K562 (cell line): ENCODE results near the gene CD34. TPM values are rescaled to one million over a fixed set of nuclear protein-coding genes. Genes with fewer than 3 reads are reported as not detected.

Source experiments
- ATAC-seq: fragments of 200-7000 bp; cut with Tn5 transposase; 3 replicates; pipeline ENCODE4 v1.9.1; 2020; ENCODE audit warnings: moderate library complexity
- BruUV-seq: library from RNA; stranded (reverse); fragments of 400-500 nt; replicated peaks from 2 replicates; lab custom pipeline; 2021; lab: Mats Ljungman, UMichigan
- CTCF ChIA-PET: fragments of 300-600 bp; formaldehyde crosslinking; extraction: SDS; loops from one replicate; lab custom pipeline; 2021; ENCODE audit warnings: low intra/inter-chr PET ratio; lab: Yijun Ruan, JAX
- POLR2A ChIA-PET: fragments of 300-600, 350-650 bp; sonication (Branson Sonifier 250); formaldehyde crosslinking; extraction: SDS; loops from one replicate; lab custom pipeline; 2021; ENCODE audit warnings: antibody characterized with exemption, inconsistent platforms; lab: Yijun Ruan, JAX
- DNase-seq, 4 experiments: peaks; one replicate each; pipeline versions ENCODE4 v3.0.0 to v3.0.0-alpha.2; 2011 to 2018; ENCODE audit warnings: low spot score in 3 of 4, mixed read lengths in 3 of 4; ENCODE audit errors: extremely low read depth in 1 of 4
- FAIRE-seq: peaks from 2 replicates; lab custom pipeline; 2011; peaks lifted over from hg19 to GRCh38; lab: Jason Lieb, UNC
- H2AFZ ChIP-seq: 2 replicates; pipeline ENCODE4 v1.6.0; 2011; ENCODE audit warnings: low read depth, low read length, control low read depth, inconsistent platforms
- H3K27ac ChIP-seq: fragments of 200-600 bp; 3 replicates; pipeline ENCODE4 v1.8.0; 2011; ENCODE audit warnings: low read depth, mild to moderate bottlenecking, control low read depth, inconsistent platforms, low read length, moderate library complexity, mixed read lengths; ENCODE audit errors: extremely low read depth
- H3K27me3 ChIP-seq, 2 experiments: fragments of 300-600 bp in 1 of 2; 2 replicates in 1 of 2; 3 replicates in 1 of 2; pipeline versions ENCODE4 v1.6.0 to v1.8.0; 2011; ENCODE audit warnings: inconsistent platforms in 2 of 2, low read length in 2 of 2, mild to moderate bottlenecking in 1 of 2, mixed read lengths in 1 of 2, moderate library complexity in 1 of 2; ENCODE audit not compliant: control insufficient read depth in 2 of 2, insufficient read depth in 2 of 2
- H3K36me3 ChIP-seq: fragments of 300-600 bp; 3 replicates; pipeline ENCODE4 v1.8.0; 2011; ENCODE audit warnings: mild to moderate bottlenecking, low read length, inconsistent platforms; ENCODE audit not compliant: control insufficient read depth, insufficient read depth
- H3K4me1 ChIP-seq, 2 experiments: fragments of 200-600 bp in 1 of 2; replicated peaks in 1 of 2; 2 replicates in 1 of 2; 3 replicates in 1 of 2; pipeline versions ENCODE4 v1.5.1 to v1.8.0; 2011; ENCODE audit warnings: inconsistent platforms in 2 of 2, low read length in 2 of 2, mild to moderate bottlenecking in 1 of 2, mixed read lengths in 1 of 2, moderate library complexity in 1 of 2; ENCODE audit not compliant: control insufficient read depth in 2 of 2, insufficient read depth in 2 of 2
- H3K4me2 ChIP-seq: 2 replicates; pipeline ENCODE4 v1.6.1; 2011; ENCODE audit warnings: low read length, control low read depth, inconsistent platforms, mixed read lengths; ENCODE audit not compliant: insufficient read depth
- H3K4me3 ChIP-seq: fragments of 200-600 bp; sonication (generic), shearing (Covaris generic); 2 replicates; pipeline ENCODE4 v1.5.1; 2016; ENCODE audit warnings: control low read depth, inconsistent platforms
- H3K79me2 ChIP-seq: fragments of 200-600 bp; 3 replicates; pipeline ENCODE4 v1.8.0; 2011; ENCODE audit warnings: low read length, inconsistent platforms; ENCODE audit not compliant: control insufficient read depth, insufficient read depth
- H3K9ac ChIP-seq, 2 experiments: 2 replicates each; pipeline versions ENCODE4 v1.6.0 to v1.6.1; 2011; ENCODE audit warnings: low read depth in 2 of 2, low read length in 2 of 2, control low read depth in 1 of 2, inconsistent platforms in 1 of 2, mild to moderate bottlenecking in 1 of 2, mixed read lengths in 1 of 2; ENCODE audit not compliant: insufficient read depth in 1 of 2
- H3K9me1 ChIP-seq: one replicate; pipeline ENCODE4 v1.6.0; 2011; ENCODE audit warnings: inconsistent platforms, mild to moderate bottlenecking, low read length, moderate library complexity; ENCODE audit not compliant: control insufficient read depth, insufficient read depth
- H3K9me3 ChIP-seq: replicated peaks from 2 replicates; pipeline ENCODE4 v1.5.1; 2011; ENCODE audit warnings: low read depth, low read length, inconsistent platforms; ENCODE audit not compliant: control insufficient read depth, insufficient read depth
- H4K20me1 ChIP-seq: replicated peaks from 2 replicates; pipeline ENCODE4 v1.6.1; 2011; ENCODE audit warnings: low read length, inconsistent platforms, mixed read lengths; ENCODE audit not compliant: control insufficient read depth, insufficient read depth
- DEAF1 ChIP-seq: fragments of 450-650 bp; formaldehyde crosslinking; IDR thresholded peaks from 2 replicates; pipeline ENCODE4 v1.4.0; 2020; ENCODE audit warnings: mild to moderate bottlenecking, moderate library complexity
- MTA1 ChIP-seq: fragments of 450-650 bp; IDR thresholded peaks from 2 replicates; pipeline ENCODE4 v1.6.1; 2017; ENCODE audit warnings: borderline replicate concordance
- RCOR1 ChIP-seq, 2 experiments: IDR thresholded peaks; 2 replicates each; pipeline ENCODE4 v1.6.1; 2012; ENCODE audit warnings: low read depth in 2 of 2, low read length in 2 of 2, borderline replicate concordance in 1 of 2, improper control_type of control experiment in 1 of 2
- in situ Hi-C: fragments of 300-500 bp; cut with MboI; formaldehyde crosslinking; loops from 4 replicates; pipeline ENCODE4 v1.15.0; 2018; ENCODE audit warnings: inconsistent platforms, mixed read lengths
- intact Hi-C: fragments of 100-400 bp; cut with micrococcal nuclease; formaldehyde crosslinking; loops from 2 replicates; pipeline ENCODE4 v1.14.2; 2022
- polyA plus RNA-seq, 8 experiments: library from polyadenylated mRNA; depleted of rRNA in 4 of 8; stranded (reverse) in 5 of 8; unstranded in 3 of 8; fragments of >200 nt; fragmentation: Nextera tagmentation in 2 of 8; fragmentation: Illumina TruSeq in 1 of 8; extraction: Ambion mirVana in 2 of 8; extraction: Trizol in 1 of 8; gene quantifications; 2 replicates each; pipeline versions ENCODE4 v1.2.1 to v1.2.3, GENCODE V29; 2011 to 2014; ENCODE audit warnings: inconsistent platforms in 1 of 8, missing spikeins in 1 of 8
- total RNA-seq, 7 experiments: library from RNA; depleted of rRNA in 6 of 7; stranded (reverse); fragments of >200 nt in 6 of 7; fragmentation: Illumina TruSeq in 2 of 7; extraction: Trizol in 2 of 7; gene quantifications; 2 replicates each; pipeline versions ENCODE4 v1.2.1 to v1.2.3, GENCODE V29; 2011 to 2021; ENCODE audit warnings: low replicate concordance in 1 of 7
- TF ChIP-seq, protein P1 (sequence below): fragments of 200-800 bp; sonication (Bioruptor generic); IDR thresholded peaks from 2 replicates; pipeline ENCODE4 v1.6.1; 2017; ENCODE audit warnings: missing genetic modification characterization, missing compliant biosample characterization
- TF ChIP-seq, protein P2 (sequence below): IDR thresholded peaks from 2 replicates; pipeline ENCODE4 v1.6.1; 2016; ENCODE audit warnings: missing genetic modification characterization, missing compliant biosample characterization

CD34 gene
- total and polyA plus RNA-seq, 9 of the 15 experiments (the other 6 are each of a cell fraction or from before 2014, with no cell fraction given): not detected

GRCh38 chr1:207897188-207897587, 13.7 kb downstream of the CD34 start (continued):
- TF ChIP-seq, protein P1, sequence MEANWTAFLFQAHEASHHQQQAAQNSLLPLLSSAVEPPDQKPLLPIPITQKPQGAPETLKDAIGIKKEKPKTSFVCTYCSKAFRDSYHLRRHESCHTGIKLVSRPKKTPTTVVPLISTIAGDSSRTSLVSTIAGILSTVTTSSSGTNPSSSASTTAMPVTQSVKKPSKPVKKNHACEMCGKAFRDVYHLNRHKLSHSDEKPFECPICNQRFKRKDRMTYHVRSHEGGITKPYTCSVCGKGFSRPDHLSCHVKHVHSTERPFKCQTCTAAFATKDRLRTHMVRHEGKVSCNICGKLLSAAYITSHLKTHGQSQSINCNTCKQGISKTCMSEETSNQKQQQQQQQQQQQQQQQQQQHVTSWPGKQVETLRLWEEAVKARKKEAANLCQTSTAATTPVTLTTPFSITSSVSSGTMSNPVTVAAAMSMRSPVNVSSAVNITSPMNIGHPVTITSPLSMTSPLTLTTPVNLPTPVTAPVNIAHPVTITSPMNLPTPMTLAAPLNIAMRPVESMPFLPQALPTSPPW (CRISPR knock-in tag): peak; percentile 16; the same call in 1 of the 2 replicates
- TF ChIP-seq MTA1 (no peak), DEAF1 (peak; percentile 50)

DNA sequence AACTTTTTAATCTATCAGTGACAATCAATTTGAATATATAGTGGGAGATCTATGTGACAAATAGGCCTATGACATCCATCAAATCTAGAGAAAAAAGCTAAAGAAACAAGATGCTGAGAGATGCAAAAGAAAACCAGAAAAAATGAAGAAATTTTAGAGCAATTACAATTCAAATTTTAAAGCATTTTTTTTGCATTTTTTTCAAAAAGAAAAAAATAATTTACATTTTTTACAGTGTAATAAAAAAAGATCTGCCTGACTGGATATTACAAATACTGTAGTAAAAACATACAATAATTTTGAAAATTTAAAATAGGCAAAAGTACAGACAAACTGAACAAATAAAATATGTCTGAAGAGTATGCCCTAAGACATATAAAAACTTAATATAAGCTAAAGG, 14.4 kb downstream of the CD34 start:
- H3K4me3 ChIP-seq: no peak overlapping the region
- H3K27ac ChIP-seq: no peak overlapping the region
- H3K4me1 ChIP-seq: no peaks in the 10 kb centered on the region
- H3K36me3 ChIP-seq: no peaks in the 10 kb centered on the region
- in situ Hi-C loops (loop anchor here (5.0 kb wide), 1 partner anchor 71 kb away; no protein-coding TSS in a partner anchor), intact Hi-C loops (no loop called here)
- TF ChIP-seq RCOR1 (IDR thresholded peaks at IDR 0.05; ENCODE audit: borderline replicate concordance in 1 of 2, low read depth in 2 of 2, low read length in 2 of 2): no peak
- TF ChIP-seq, protein P2, sequence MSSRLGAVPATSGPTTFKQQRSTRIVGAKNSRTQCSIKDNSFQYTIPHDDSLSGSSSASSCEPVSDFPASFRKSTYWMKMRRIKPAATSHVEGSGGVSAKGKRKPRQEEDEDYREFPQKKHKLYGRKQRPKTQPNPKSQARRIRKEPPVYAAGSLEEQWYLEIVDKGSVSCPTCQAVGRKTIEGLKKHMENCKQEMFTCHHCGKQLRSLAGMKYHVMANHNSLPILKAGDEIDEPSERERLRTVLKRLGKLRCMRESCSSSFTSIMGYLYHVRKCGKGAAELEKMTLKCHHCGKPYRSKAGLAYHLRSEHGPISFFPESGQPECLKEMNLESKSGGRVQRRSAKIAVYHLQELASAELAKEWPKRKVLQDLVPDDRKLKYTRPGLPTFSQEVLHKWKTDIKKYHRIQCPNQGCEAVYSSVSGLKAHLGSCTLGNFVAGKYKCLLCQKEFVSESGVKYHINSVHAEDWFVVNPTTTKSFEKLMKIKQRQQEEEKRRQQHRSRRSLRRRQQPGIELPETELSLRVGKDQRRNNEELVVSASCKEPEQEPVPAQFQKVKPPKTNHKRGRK: 0 out of 2 replicates have a peak, but pooled peaks have one; percentile 47
- no peak overlapping the region for H3K9ac ChIP-seq
- H2AFZ ChIP-seq: no peak overlapping the region
- no peaks in the 10 kb centered on the region for H3K9me3 ChIP-seq
- no peak for FAIRE-seq
- CTCF ChIA-PET: interaction anchor here (0.5 to 3.6 kb wide), 5 partner anchors 67 to 198 kb away, joined by 3 to 43 read pairs (median 4); no protein-coding TSS in a partner anchor
- no peak for ATAC-seq
- POLR2A ChIA-PET: interaction anchor here (0.7 to 1.0 kb wide), 2 partner anchors 24 to 82 kb away, joined by 3 read pairs; no protein-coding TSS in a partner anchor
- no peaks in the 10 kb centered on the region for H3K79me2 ChIP-seq
- no peaks in the 10 kb centered on the region for H4K20me1 ChIP-seq
- H3K27me3 ChIP-seq: no peaks in the 10 kb centered on the region
- no peak overlapping the region for H3K4me2 ChIP-seq
- no peaks in the 10 kb centered on the region for H3K9me1 ChIP-seq
- BruUV-seq: no TSS peak
- DNase-seq: no peak
